CD4-positive, alpha-beta T cell treated with Interleukin-4 for 4 hours (primary cell): ENCODE data around the gene ALS2CL.

ENCODE experiments used
- DNase-seq: peaks from one replicate; pipeline ENCODE4 v3.0.0-alpha.2; 2020

Gene ALS2CL

GRCh38 chr3:46701181-46701939, 7.9 kb upstream of the ALS2CL start, which contains the start of gene TMIE:
Gene TMIE, plus strand, starts transcription at chr3:46701392. Its CDS starts 96 bp downstream, at chr3:46701488.
- DNase-seq = no peak

- DNase-seq = no peak
These were observed 7.3 kb upstream of the ALS2CL start for GRCh38 chr3:46700772-46701171.

- DNase-seq = no peak
These were observed 6.4 kb upstream of the ALS2CL start for GRCh38 chr3:46699676-46700523.

- no peak for DNase-seq
These were observed 2.7 kb upstream of the ALS2CL start for GRCh38 chr3:46695962-46696894.

GRCh38 chr3:46695177-46695961, 1.9 kb upstream of the ALS2CL start:
- DNase-seq = peak; percentile 40

GRCh38 chr3:46694520-46694919, 1.0 kb upstream of the ALS2CL start:
- DNase-seq = no peak

- peak; percentile 40 for DNase-seq
These were observed 380 bp upstream of the ALS2CL start for GRCh38 chr3:46693892-46694226.

- no peak for DNase-seq
These were observed 901 bp downstream of the ALS2CL start for GRCh38 chr3:46692566-46692990.

- DNase-seq = no peak
These were observed 2.7 kb downstream of the ALS2CL start for GRCh38 chr3:46690798-46691197.

- no peak for DNase-seq
These were observed 8.0 kb downstream of the ALS2CL start for GRCh38 chr3:46685446-46685845.

GRCh38 chr3:46684891-46685290, 8.6 kb downstream of the ALS2CL start:
- no peak for DNase-seq

- DNase-seq = no peak
These were observed 10.5 kb downstream of the ALS2CL start for GRCh38 chr3:46682974-46683373.

GRCh38 chr3:46681856-46682540, 11.5 kb downstream of the ALS2CL start:
- DNase-seq = no peak

GRCh38 chr3:46681387-46681786, 12.1 kb downstream of the ALS2CL start:
- DNase-seq = no peak

GRCh38 chr3:46680298-46680826, 13.1 kb downstream of the ALS2CL start:
- no peak for DNase-seq

GRCh38 chr3:46679681-46680080, 13.8 kb downstream of the ALS2CL start:
- no peak for DNase-seq

GRCh38 chr3:46678280-46678679, 15.2 kb downstream of the ALS2CL start:
- DNase-seq = no peak

GRCh38 chr3:46677411-46677726, 16.1 kb downstream of the ALS2CL start:
- no peak for DNase-seq

GRCh38 chr3:46676601-46677410, 16.7 kb downstream of the ALS2CL start:
- DNase-seq = no peak

- DNase-seq = no peak
These were observed 17.5 kb downstream of the ALS2CL start for GRCh38 chr3:46675843-46676567.
